MCF 10A (cell line): ENCODE measurements around the gene SS18L1. TPM values are rescaled to one million over a fixed set of nuclear protein-coding genes. Genes with fewer than 3 reads are reported as not detected.

Experiments
- BruUV-seq: library from RNA; stranded (reverse); fragments of 400-500 nt; replicated peaks from 2 replicates; lab custom pipeline; 2021; lab: Mats Ljungman, UMichigan
- CTCF ChIA-PET: fragments of 300-600 bp; sonication (Branson Sonifier 250); formaldehyde crosslinking; extraction: SDS; loops from one replicate; lab custom pipeline; 2021; ENCODE audit warnings: antibody characterized with exemption, inconsistent platforms; lab: Yijun Ruan, JAX
- POLR2A ChIA-PET: fragments of 300-600, 350-650 bp; sonication (Branson Sonifier 250); formaldehyde crosslinking; extraction: SDS; loops from one replicate; lab custom pipeline; 2020; ENCODE audit warnings: antibody characterized with exemption, inconsistent platforms; lab: Yijun Ruan, JAX
- DNase-seq: peaks from one replicate; pipeline ENCODE4 v3.0.0-alpha.2; 2018; ENCODE audit not compliant: unreplicated experiment
- H3K27ac Mint-ChIP-seq: one replicate; pipeline ENCODE4 v1.8.0; 2022; ENCODE audit warnings: mild to moderate bottlenecking, low read depth, mixed read lengths; ENCODE audit not compliant: unreplicated experiment
- H3K27me3 Mint-ChIP-seq: one replicate; pipeline ENCODE4 v1.8.0; 2022; ENCODE audit warnings: mixed read lengths; ENCODE audit not compliant: insufficient read depth, unreplicated experiment
- H3K36me3 Mint-ChIP-seq: one replicate; pipeline ENCODE4 v1.8.0; 2022; ENCODE audit warnings: mild to moderate bottlenecking, moderate library complexity, mixed read lengths; ENCODE audit not compliant: insufficient read depth, unreplicated experiment
- H3K4me1 Mint-ChIP-seq: one replicate; pipeline ENCODE4 v1.8.0; 2022; ENCODE audit warnings: mixed read lengths; ENCODE audit not compliant: insufficient read depth, unreplicated experiment
- H3K4me3 Mint-ChIP-seq: one replicate; pipeline ENCODE4 v1.8.0; 2022; ENCODE audit warnings: mild to moderate bottlenecking, moderate library complexity, mixed read lengths; ENCODE audit not compliant: unreplicated experiment
- H3K9me3 Mint-ChIP-seq: one replicate; pipeline ENCODE4 v1.8.0; 2022; ENCODE audit warnings: mixed read lengths; ENCODE audit not compliant: unreplicated experiment
- CTCF ChIP-seq: fragments of 200-600 bp; IDR thresholded peaks from one replicate; pipeline ENCODE4 v1.8.0; 2022; ENCODE audit warnings: antibody characterized with exemption, mild to moderate bottlenecking; ENCODE audit not compliant: unreplicated experiment
- intact Hi-C: fragments of 100-400 bp; cut with micrococcal nuclease; formaldehyde crosslinking; loops from 2 replicates; pipeline ENCODE4 v1.14.1; 2022
- total RNA-seq: library from RNA; stranded (reverse); gene quantifications from 2 replicates; pipeline ENCODE4 v1.2.3, GENCODE V29; 2022

Gene SS18L1
- total RNA-seq, 1 experiment from 2014 or later = 16.1 TPM

GRCh38 chr20:62216636-62217566, 73.3 kb downstream of the SS18L1 start:
- no peak for DNase-seq
- Mint-ChIP-seq H3K9me3 (no peaks in the 10 kb centered on the region), H3K27me3 (peaks cover 51% of the 10 kb centered on the region), H3K27ac (no peak overlapping the region), H3K4me1 (no peaks in the 10 kb centered on the region), H3K36me3 (no peaks in the 10 kb centered on the region), H3K4me3 (no peak overlapping the region)
- ChIA-PET CTCF (no interaction called here), POLR2A (interaction anchor here (1.1 kb wide), 1 partner anchor 18 kb away, joined by 4 read pairs; no protein-coding TSS in a partner anchor)
- BruUV-seq = no TSS peak
- intact Hi-C loops = no loop called here
- no peak for TF ChIP-seq CTCF

- DNase-seq = no peak
- ChIA-PET CTCF (interaction anchor here (0.6 to 1.3 kb wide), 3 partner anchors 20 to 239 kb away, joined by 3 to 4 read pairs (median 4); no protein-coding TSS in a partner anchor), POLR2A (interaction anchor here (0.6 to 0.7 kb wide), 2 partner anchors 30 to 303 kb away, joined by 3 to 4 read pairs; no protein-coding TSS in a partner anchor)
- TF ChIP-seq CTCF = no peak
- H3K36me3 Mint-ChIP-seq = no peaks in the 10 kb centered on the region
- intact Hi-C loops = no loop called here
- no peaks in the 10 kb centered on the region for H3K9me3 Mint-ChIP-seq
- peaks cover 60% of the 10 kb centered on the region for H3K27me3 Mint-ChIP-seq
- no peaks in the 10 kb centered on the region for H3K4me1 Mint-ChIP-seq
- no TSS peak for BruUV-seq
- no peak overlapping the region for H3K4me3 Mint-ChIP-seq
- H3K27ac Mint-ChIP-seq = no peak overlapping the region
Observed at GRCh38 chr20:62217913-62218773, 74.6 kb downstream of the SS18L1 start.

- no peak for TF ChIP-seq CTCF
- no TSS peak for BruUV-seq
Observed at GRCh38 chr20:62219101-62219991, 75.8 kb downstream of the SS18L1 start.

More at GRCh38 chr20:62219101-62219991, 75.8 kb downstream of the SS18L1 start:
- Mint-ChIP-seq H3K36me3 (no peaks in the 10 kb centered on the region), H3K4me1 (no peaks in the 10 kb centered on the region), H3K27me3 (peaks cover 64% of the 10 kb centered on the region), H3K9me3 (no peaks in the 10 kb centered on the region), H3K4me3 (no peak overlapping the region), H3K27ac (no peak overlapping the region)
- ChIA-PET CTCF (interaction anchor here (1.2 kb wide), 1 partner anchor 19 kb away, joined by 4 read pairs; no protein-coding TSS in a partner anchor), POLR2A (no interaction called here)
- DNase-seq = no peak
- intact Hi-C loops = no loop called here
